ENCODE measurements around the gene MYRFL.
"Not testable (repeated sequence)": the region's sequence is repeated elsewhere in the genome, so short reads cannot be mapped to it uniquely, and the experiment has no call there.

Gene MYRFL

GRCh38 chr12:69991690-69992288, 166.8 kb downstream of the MYRFL start:
- no peaks in the 10 kb centered on the region for H3K36me3 ChIP-seq (ENCODE audit: insufficient read depth)
- H2AFZ ChIP-seq (ENCODE audit: low read depth): no peak overlapping the region
- H3K79me2 ChIP-seq (ENCODE audit: insufficient read depth, low read depth): no peaks in the 10 kb centered on the region
- H3K4me3 ChIP-seq (IDR thresholded peaks at IDR 0.05; ENCODE audit: insufficient read depth, low read depth, low read length): no peak overlapping the region
- no peak overlapping the region for H3K4me2 ChIP-seq
- no peak for TF ChIP-seq CTCF (conservative IDR thresholded peaks at IDR 0.05; ENCODE audit: low read depth, low read length)
- no peak overlapping the region for H3K9ac ChIP-seq
- H3K27me3 ChIP-seq (ENCODE audit: insufficient read depth, low read depth): no peaks in the 10 kb centered on the region
- no peaks in the 10 kb centered on the region for H3K4me1 ChIP-seq (ENCODE audit: low read depth, poor library complexity, severe bottlenecking)
- no peaks in the 10 kb centered on the region for H4K20me1 ChIP-seq (ENCODE audit: insufficient read depth)
- no peak overlapping the region for H3K27ac ChIP-seq

DNA sequence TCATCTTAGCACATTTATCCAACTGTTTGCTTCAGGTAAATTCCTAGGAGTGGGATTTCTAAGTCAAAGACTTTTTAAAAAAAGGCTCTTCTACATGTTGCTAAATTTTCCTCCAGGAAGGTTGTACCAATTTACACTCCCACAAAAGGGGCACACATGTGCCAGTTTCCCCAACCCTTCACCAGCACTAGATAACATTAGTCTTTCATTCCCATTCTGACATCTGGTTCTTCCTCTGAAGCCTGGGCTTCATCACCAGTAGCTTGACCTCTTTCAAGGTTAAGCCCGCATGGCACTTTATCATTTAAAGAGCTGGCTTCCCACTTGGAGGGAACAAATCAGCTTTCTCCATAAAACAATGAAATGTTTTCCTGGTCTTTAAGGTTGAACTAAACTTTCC, 168.4 kb downstream of the MYRFL start:
- Histone ChIP-seq H3K27me3 (ENCODE audit: insufficient read depth, low read depth) (no peaks in the 10 kb centered on the region), H3K4me1 (ENCODE audit: low read depth, poor library complexity, severe bottlenecking) (no peaks in the 10 kb centered on the region), H3K4me3 (IDR thresholded peaks at IDR 0.05; ENCODE audit: insufficient read depth, low read depth, low read length) (no peak overlapping the region), H3K36me3 (ENCODE audit: insufficient read depth) (no peaks in the 10 kb centered on the region), H3K79me2 (ENCODE audit: insufficient read depth, low read depth) (no peaks in the 10 kb centered on the region), H4K20me1 (ENCODE audit: insufficient read depth) (no peaks in the 10 kb centered on the region), H3K9ac (no peak overlapping the region), H3K27ac (no peak overlapping the region), H3K4me2 (no peak overlapping the region), H2AFZ (ENCODE audit: low read depth) (no peak overlapping the region)
- no peak for TF ChIP-seq CTCF (conservative IDR thresholded peaks at IDR 0.05; ENCODE audit: low read depth, low read length)

DNA sequence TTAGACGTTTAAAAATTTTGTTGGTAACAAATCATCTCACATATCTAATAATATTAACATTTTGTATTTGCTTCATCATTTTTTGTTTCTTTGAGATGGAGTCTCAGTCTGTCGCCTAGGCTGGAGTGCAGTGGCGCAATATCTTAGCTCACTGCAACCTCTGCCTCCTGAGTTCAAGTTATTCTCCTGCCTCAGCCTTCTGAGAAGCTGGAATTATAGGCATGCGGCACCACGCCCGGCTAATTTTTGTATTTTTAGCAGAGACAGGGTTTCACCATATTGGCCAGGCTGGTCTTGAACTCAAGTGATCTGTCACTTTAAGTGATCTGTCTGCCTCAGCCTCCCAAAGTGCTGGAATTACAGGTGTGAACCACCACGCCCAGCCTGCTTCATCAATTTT, 169.1 kb downstream of the MYRFL start:
- not testable (repeated sequence) for H3K36me3 ChIP-seq (ENCODE audit: insufficient read depth); H2AFZ ChIP-seq (ENCODE audit: low read depth); H3K79me2 ChIP-seq (ENCODE audit: insufficient read depth, low read depth); H3K9ac ChIP-seq; H3K4me3 ChIP-seq (IDR thresholded peaks at IDR 0.05; ENCODE audit: insufficient read depth, low read depth, low read length); H4K20me1 ChIP-seq (ENCODE audit: insufficient read depth); H3K4me2 ChIP-seq; H3K27me3 ChIP-seq (ENCODE audit: insufficient read depth, low read depth); H3K27ac ChIP-seq; H3K4me1 ChIP-seq (ENCODE audit: low read depth, poor library complexity, severe bottlenecking)

- no peak overlapping the region for H3K9ac ChIP-seq
- H3K27me3 ChIP-seq (ENCODE audit: insufficient read depth, low read depth): no peaks in the 10 kb centered on the region
- TF ChIP-seq CTCF (conservative IDR thresholded peaks at IDR 0.05; ENCODE audit: low read depth, low read length): no peak
- no peak overlapping the region for H2AFZ ChIP-seq (ENCODE audit: low read depth)
- no peaks in the 10 kb centered on the region for H4K20me1 ChIP-seq (ENCODE audit: insufficient read depth)
- no peaks in the 10 kb centered on the region for H3K36me3 ChIP-seq (ENCODE audit: insufficient read depth)
- H3K79me2 ChIP-seq (ENCODE audit: insufficient read depth, low read depth): no peaks in the 10 kb centered on the region
- H3K27ac ChIP-seq: no peak overlapping the region
- no peak overlapping the region for H3K4me2 ChIP-seq
- H3K4me1 ChIP-seq (ENCODE audit: low read depth, poor library complexity, severe bottlenecking): peaks cover 8% of the 10 kb centered on the region
- H3K4me3 ChIP-seq (IDR thresholded peaks at IDR 0.05; ENCODE audit: insufficient read depth, low read depth, low read length): no peak overlapping the region
Measured at GRCh38 chr12:69994724-69995173, 169.7 kb downstream of the MYRFL start.

DNA sequence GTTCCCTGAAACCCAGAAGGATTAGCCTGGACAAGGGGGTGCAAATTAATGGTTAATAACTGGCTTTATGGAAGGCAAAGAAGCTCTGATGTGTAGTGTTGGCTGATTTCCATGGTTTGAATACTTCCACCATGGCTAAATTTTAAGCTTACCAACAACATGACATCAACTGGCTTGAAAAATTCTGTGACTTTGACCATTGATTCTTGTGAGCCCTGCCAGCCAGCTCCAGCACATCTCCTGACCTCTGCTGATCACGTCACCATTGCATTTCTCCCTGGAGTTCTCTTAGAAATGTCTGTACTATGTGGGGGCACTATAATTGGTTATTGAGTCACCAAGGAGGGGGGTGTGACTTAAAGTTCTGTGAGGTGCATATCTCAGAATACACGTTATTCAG, 171.2 kb downstream of the MYRFL start:
- no peaks in the 10 kb centered on the region for H4K20me1 ChIP-seq (ENCODE audit: insufficient read depth)
- H3K79me2 ChIP-seq (ENCODE audit: insufficient read depth, low read depth): no peaks in the 10 kb centered on the region
- no peak overlapping the region for H3K9ac ChIP-seq
- no peaks in the 10 kb centered on the region for H3K36me3 ChIP-seq (ENCODE audit: insufficient read depth)
- no peak overlapping the region for H2AFZ ChIP-seq (ENCODE audit: low read depth)
- H3K27me3 ChIP-seq (ENCODE audit: insufficient read depth, low read depth): no peaks in the 10 kb centered on the region
- no peak overlapping the region for H3K4me3 ChIP-seq (IDR thresholded peaks at IDR 0.05; ENCODE audit: insufficient read depth, low read depth, low read length)
- no peak overlapping the region for H3K27ac ChIP-seq
- H3K4me1 ChIP-seq (ENCODE audit: low read depth, poor library complexity, severe bottlenecking): peaks cover 13% of the 10 kb centered on the region
- TF ChIP-seq CTCF (conservative IDR thresholded peaks at IDR 0.05; ENCODE audit: low read depth, low read length): no peak
- H3K4me2 ChIP-seq: no peak overlapping the region
